Measurements from ENCODE around the gene FXYD7.

- no peak for TF ChIP-seq POLR2A (IDR thresholded peaks at IDR 0.05)
- no peak for TF ChIP-seq CTCF (IDR thresholded peaks at IDR 0.05)
Observed at GRCh38 chr19:35099155-35099896, 43.7 kb upstream of the FXYD7 start.

Data from lower leg skin (tissue), 3 donors.